OCI-LY1 (cell line): ENCODE results near the gene PTPRU.

ENCODE experiments used
- EZH2 ChIP-seq: fragments of 200-600 bp; sonication (generic), shearing (Covaris generic); IDR thresholded peaks from 2 replicates; pipeline ENCODE4 v1.8.0; 2017; ENCODE audit warnings: borderline replicate concordance, mixed run types, mild to moderate bottlenecking, antibody characterized with exemption, low read length, moderate library complexity, mixed read lengths
- TF ChIP-seq, protein P1 (sequence below): fragments of 200-600 bp; sonication (generic), shearing (Covaris generic); IDR thresholded peaks from 2 replicates; pipeline ENCODE4 v1.5.1; 2017; ENCODE audit warnings: mild to moderate bottlenecking, antibody characterized with exemption, low read length, moderate library complexity, mixed read lengths

DNA sequence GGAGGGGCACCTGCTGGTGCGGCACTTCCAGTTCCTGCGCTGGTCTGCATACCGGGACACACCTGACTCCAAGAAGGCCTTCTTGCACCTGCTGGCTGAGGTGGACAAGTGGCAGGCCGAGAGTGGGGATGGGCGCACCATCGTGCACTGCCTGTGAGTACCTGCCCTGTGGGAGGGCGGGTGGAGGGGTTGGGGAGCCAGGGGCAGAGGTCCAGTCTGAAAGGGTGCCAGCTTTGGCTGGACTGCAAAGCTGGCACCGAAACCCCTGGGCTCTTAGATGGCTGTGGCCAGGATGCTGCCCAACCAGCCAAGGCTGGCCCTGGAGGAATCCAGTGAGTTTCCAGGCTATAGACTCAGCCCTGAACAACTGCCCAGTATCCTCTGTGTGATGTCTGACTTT lies 87.3 kb downstream of the PTPRU start:
- TF ChIP-seq, protein P1, sequence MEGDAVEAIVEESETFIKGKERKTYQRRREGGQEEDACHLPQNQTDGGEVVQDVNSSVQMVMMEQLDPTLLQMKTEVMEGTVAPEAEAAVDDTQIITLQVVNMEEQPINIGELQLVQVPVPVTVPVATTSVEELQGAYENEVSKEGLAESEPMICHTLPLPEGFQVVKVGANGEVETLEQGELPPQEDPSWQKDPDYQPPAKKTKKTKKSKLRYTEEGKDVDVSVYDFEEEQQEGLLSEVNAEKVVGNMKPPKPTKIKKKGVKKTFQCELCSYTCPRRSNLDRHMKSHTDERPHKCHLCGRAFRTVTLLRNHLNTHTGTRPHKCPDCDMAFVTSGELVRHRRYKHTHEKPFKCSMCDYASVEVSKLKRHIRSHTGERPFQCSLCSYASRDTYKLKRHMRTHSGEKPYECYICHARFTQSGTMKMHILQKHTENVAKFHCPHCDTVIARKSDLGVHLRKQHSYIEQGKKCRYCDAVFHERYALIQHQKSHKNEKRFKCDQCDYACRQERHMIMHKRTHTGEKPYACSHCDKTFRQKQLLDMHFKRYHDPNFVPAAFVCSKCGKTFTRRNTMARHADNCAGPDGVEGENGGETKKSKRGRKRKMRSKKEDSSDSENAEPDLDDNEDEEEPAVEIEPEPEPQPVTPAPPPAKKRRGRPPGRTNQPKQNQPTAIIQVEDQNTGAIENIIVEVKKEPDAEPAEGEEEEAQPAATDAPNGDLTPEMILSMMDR = no peak
- TF ChIP-seq EZH2 = no peak
